GM19035 (cell line): ENCODE results near the gene CENPX.
"Not testable (repeated sequence)": the region's sequence is repeated elsewhere in the genome, so short reads cannot be mapped to it uniquely, and the experiment has no call there.

Experiments used
- ATAC-seq: cut with Tn5 transposase; IDR thresholded peaks from one replicate; pipeline ENCODE4 v1.9.1; 2021; ENCODE audit not compliant: unreplicated experiment

Gene CENPX

GRCh38 chr17:81998691-81999438 is 23.8 kb downstream of the CENPX start:
- ATAC-seq = no peak

- no peak for ATAC-seq
Measured at GRCh38 chr17:81998212-81998611, 24.5 kb downstream of the CENPX start.

- ATAC-seq = no peak
Measured at GRCh38 chr17:81996757-81997441, 25.8 kb downstream of the CENPX start.

- no peak for ATAC-seq
Measured at GRCh38 chr17:81996232-81996756, 26.4 kb downstream of the CENPX start.

DNA sequence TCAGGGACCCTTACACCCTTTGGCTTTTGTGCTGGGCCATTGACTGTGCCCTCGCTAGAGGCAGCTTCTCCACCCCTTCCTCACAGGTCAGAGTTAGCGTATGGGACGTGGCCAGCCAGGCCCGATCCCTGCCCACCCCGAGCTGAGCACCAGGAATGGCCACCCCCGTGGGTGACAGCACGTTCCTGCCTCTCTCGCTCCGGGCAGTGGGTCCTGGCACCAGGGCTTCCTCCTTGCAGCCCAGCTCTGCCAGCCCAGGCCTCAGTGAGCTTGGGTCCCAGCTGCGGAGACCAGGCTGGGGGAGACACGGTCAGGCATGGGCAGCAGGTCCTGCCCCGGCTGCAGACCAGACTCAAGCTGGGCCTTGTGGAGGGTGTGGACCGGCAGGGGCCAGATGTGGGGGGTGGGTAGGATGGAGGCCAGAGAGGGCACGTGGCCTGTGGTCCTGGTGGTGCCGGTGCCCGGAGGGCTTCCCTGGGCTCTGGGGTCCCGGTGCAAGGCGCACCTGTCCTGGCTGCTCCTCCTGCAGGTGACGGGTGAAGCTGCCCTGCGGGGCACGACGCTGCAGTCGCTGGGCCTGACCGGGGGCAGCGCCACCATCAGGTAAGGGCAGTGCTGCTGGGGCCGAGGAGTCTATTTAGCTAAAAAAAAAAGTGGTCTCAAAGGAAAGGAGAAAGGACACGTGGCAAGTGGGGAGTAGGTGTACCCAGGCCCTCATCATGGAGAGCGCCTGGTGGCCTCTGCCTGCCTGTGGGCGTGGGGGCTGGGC is 27.0 kb downstream of the CENPX start:
- no peak for ATAC-seq

- ATAC-seq = no peak
Measured at GRCh38 chr17:81994593-81995462, 27.9 kb downstream of the CENPX start.

GRCh38 chr17:81993729-81994592 is 28.7 kb downstream of the CENPX start:
- ATAC-seq = no peak

DNA sequence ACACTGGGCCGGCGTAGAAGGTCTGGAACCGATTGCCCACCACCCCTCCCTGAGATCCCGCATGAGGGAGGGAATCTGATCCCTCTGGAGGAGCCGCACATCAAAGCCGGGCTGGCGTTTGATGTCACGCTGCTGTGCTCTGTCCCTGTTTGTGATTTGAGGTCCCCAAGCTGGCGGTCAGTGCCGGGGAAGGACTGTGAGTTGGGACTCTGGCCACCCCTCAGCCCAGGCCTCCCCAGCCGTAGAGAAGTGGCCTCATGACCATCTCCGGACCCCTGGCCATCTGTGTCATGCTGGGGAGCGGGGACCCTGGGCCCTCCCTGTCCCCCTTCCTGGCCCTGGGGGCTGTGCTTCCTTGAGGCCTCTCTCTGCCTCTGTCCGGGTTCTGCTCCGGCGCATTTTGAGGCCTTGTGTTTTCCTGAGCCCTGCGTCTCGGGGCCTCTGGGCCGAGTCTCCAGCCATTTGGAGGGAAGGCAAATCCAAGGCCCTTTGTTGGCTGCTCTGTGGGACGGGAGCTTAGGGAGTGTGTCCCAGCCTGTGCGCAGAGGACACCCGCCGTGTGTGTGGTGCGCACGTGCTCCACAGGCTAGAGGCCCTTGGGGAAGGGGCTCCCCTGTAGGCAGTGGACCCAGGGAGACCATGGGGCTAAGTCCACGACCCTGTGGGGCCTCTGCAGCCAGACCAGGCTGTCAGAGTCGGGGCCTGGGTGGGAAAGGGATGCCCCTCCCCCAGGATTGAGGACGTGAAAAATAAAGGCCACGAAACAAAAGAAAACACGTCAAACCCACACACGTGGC is 30.2 kb downstream of the CENPX start:
- ATAC-seq = no peak

GRCh38 chr17:81991684-81992305 is 30.9 kb downstream of the CENPX start:
- ATAC-seq = no peak

- no peak for ATAC-seq
Measured at GRCh38 chr17:81990836-81991683, 31.6 kb downstream of the CENPX start.

DNA sequence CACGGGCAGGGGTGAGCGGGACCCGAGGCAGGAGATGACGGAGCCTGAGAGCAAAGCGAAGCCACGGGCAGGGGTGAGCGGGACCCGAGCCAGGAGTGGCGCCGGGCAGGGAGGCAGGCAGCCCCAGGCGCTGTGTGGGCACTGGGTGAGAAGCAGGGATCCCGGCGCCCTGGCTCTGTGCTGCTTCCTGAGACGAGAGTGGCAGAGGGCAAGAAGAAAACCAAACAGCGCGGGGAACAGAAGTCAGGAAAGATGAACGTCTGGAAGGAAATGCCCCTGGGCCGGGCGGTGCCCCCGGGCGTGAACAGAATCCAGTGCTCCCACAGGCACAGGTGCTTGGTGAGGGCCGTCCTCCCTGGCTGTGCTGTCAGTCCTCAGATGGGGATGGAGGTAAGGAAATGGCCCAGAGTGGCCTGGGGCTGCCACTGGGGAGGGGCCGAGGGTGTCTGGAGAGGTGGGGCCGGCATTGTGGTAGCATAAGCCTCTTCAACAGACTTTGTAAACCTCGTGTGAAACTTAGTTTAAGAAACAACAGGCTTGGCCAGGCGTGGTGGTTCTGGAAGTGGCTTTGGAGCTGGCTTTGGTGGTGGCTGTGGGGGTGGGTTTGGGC is 35.4 kb downstream of the CENPX start:
- ATAC-seq = no peak

DNA sequence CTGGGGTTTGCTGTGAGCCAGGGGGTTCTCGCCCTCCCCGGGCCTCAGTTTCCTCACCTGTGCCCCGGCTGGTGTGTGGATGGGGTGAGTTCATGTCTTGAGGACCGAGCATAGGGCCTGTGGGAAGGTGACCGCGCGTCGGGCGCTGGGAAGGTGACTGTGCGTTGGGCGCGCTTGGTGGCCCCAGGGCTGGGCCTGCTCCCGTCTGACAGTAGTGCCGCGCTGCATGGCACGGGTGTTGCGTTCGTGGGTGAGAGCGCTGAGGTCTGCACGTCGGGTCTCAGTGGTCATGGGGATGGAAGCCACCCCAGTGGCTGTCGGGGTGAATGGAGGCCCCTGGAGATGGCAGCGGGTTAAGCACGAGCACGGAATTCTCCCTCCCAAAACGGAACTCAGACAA is 36.1 kb downstream of the CENPX start:
- ATAC-seq = no peak

DNA sequence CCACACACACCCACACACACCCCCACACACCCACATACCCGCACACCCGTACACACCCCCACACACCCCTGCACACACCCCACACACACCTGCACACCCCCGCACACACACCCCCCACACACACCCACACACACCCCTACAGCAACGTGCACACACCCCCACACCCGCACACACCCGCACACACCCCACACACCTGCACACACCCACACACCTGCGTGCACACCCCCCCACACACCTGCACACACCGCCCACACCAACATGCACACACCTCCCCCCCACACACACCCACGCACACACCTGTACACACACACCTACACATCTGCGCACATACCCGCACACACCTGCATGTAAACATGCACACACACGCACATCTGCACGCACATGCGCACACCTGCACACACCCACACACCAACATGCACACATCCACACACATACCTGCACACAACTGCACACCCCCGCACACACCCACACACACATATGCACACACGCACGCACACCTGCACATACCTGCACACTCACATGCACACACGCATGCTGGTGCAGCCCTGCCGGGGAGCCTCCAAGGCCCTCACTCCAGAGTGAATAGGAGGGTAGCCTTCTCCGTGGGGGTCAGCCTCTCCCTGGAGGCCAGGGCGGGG is 37.8 kb downstream of the CENPX start:
- ATAC-seq = no peak

DNA sequence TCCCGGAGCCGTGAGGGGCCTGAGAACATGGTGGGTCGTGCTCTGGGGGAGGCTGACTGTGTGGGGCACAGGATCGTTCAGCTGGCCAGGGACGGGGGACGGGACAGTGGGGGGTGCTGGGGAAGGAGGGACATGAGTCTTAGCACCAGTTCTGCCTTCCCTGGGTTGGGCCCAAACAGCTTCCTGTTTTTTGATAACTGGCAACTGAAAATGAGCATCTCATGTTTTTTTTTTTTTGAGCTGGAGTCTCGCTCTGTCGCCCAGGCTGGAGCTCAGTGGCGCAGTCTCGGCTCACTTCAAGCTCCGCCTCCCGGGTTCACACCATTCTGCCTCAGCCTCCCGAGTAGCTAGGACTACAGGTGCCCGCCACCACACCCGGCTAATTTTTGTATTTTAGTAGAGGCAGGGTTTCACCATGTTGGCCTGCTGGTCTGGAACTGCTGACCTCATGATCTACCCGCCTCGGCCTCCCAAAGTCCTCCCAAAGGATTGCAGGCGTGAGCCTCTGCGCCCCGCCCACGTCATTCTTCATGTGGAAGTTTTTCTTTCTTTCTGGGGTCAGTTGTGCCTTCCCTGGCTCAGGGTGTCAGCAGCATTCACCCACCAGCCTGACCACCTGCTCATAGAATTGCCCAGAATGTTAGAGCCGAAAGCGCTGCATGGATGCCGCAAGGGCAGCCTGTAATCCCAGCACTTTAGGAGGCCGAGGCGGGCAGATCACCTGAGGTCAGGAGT is 38.9 kb downstream of the CENPX start:
- no peak for ATAC-seq

DNA sequence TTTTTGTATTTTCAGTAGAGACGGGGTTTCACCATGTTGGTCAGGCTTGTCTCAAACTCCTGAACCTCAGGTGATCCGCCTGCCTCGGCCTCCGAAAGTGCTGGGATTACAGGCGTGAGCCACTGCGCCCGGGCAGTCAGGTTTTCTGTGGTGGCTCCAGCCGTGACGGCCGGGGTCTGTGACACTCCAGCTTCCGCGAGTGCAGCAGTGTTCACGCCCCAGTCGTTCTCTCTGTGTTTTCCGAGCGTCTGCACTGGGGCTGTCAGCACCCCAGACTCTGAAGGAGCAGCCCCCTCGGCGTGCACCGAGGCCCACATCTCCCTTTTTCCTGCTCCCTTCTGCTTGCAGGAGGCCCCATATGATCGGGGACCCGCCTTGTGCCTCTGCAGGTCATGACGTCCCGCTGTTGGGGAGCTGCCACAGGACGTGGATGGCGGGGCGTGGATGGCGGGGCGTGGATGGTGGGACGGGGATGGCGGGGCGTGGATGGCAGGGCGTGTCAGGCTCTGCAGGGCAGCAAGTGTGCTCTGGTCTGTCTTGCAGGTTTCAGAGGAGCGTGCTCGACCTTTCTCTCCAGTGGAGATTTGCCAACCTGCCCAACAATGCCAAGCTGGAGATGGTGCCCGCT is 39.6 kb downstream of the CENPX start:
- ATAC-seq = no peak

DNA sequence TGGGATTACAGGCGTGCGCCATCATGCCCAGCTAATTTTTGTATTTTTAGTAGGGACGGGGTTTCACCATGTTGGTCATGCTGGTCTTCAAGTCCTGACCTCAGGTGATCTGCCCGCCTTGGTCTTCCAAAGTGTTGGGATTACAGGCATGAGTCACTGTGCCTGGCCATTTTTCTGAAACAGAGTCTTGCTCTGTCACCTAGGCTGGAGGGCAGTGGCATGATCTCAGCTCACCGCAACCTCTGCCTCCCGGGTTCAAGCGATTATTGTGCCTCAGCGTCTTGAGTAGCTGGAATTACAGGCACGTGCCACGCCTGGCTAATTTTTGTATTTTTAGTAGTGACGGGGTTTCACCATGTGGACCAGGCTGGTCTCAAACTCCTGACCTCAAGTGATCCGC is 41.2 kb downstream of the CENPX start:
- ATAC-seq = not testable (repeated sequence)
